Thyroid gland (tissue), 4 donors: ENCODE results near the gene RHOT1.

Experiments used
- CTCF ChIP-seq, 6 experiments: fragments of 200-600 bp in 3 of 6; fragments of 450-650 bp in 3 of 6; sonication (generic) in 3 of 6; IDR thresholded peaks; one replicate each; pipeline ENCODE4 v1.5.1; 2016 to 2019; ENCODE audit warnings: antibody characterized with exemption in 6 of 6, mild to moderate bottlenecking in 2 of 6, inconsistent platforms in 1 of 6, moderate library complexity in 1 of 6
- POLR2A ChIP-seq, 2 donors: fragments of 450-650 bp; IDR thresholded peaks; one replicate each; pipeline ENCODE4 v1.6.1; 2017; ENCODE audit warnings: antibody characterized with exemption in 2 of 2, mild to moderate bottlenecking in 2 of 2, moderate library complexity in 1 of 2

- TF ChIP-seq CTCF (IDR thresholded peaks at IDR 0.05) (no peak), POLR2A (IDR thresholded peaks at IDR 0.05) (no peak)
Observed at GRCh38 chr17:32258383-32259140, 116.3 kb downstream of the RHOT1 start.
